GM21723 (cell line): Measurements from ENCODE around the gene ITFG1.
"Not testable (repeated sequence)": the region's sequence is repeated elsewhere in the genome, so short reads cannot be mapped to it uniquely, and the experiment has no call there.

Experiments used
- ATAC-seq: cut with Tn5 transposase; IDR thresholded peaks from one replicate; pipeline ENCODE4 v1.9.1; 2021; ENCODE audit warnings: mild to moderate bottlenecking, moderate library complexity; ENCODE audit not compliant: unreplicated experiment

Gene ITFG1

DNA sequence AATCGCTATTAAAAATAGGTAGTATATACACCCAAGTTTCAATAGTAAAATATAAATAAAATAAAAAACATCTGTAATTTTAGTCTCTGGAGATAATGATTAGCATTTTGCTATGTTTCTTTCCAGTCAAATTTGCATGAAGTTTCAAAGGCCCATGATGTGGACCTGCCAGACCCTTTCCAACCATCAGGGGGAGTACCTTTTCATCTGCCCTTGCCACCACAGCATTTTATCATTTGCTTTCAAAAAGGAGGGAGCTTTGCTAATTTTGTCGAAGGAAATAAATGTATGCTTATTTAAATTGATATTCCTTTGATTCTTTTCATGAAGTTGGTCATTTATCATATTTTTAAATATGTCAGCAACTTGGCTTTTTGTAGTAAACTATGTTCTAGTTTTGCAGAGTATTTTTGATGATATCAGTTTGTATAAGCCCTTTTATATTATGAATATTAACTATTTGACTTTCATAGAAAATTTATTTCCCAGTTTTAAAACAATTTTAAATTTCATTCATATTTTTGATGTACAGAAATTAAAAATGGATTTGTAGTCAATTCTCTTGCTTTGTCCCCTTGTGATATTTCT, 201.9 kb downstream of the ITFG1 start:
- ATAC-seq, result no peak

DNA sequence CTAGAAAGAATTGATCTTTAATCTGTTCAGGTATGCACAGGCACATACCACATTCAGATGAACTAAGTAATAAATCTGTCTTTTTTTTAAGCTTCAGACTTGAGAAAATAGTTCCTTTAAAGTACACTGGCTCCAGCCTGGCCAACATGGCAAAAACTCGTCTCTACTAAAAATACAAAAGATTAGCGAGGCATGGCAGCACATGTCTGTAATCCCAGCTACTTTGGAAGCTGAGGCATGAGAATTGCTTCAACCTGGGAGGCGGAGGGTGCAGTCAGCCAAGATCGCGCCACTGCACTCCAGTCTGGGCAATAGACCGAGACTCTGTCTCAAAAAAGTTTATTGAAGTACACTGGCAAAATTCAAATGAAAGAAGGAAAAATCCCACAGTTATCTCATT, 206.1 kb downstream of the ITFG1 start:
- ATAC-seq, result no peak

DNA sequence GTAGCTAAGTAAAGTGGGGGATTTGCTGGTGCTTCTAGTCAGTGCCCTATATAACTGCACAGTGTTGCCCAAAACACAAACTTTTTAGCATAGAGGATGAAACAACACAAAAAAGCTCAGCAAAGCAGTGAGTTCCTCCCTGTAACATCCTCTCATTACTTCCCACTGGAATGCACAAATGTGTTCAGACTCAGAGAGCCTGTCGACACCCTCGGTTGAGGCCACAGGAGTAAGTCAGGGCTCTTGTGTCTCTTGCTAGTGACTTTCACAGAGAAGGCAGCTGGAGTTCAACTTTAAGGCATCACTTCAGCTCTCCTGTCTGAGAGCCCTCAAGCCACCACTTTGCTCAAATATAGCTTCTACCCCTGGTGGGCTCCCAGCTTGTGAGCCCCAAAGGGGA, 209.9 kb downstream of the ITFG1 start:
- ATAC-seq, result no peak

DNA sequence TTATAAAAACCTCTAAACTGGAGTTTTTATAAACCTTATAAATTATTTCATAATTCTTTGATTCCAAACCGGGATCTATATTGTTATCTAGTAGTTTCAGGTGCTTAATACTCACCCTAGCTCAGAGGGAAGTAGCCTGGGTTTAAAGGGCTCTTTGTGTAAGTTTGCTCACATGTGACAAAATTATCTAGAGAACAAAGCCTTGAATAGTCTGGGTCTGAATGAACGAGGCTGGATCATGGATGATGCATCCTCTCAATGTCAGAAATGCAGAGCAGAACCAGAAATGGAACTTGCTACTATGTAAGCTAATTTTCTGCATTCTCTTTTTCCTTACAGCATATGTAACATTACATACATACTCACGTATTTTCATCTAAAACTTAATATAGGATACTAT, 213.2 kb downstream of the ITFG1 start:
- ATAC-seq, result no peak

DNA sequence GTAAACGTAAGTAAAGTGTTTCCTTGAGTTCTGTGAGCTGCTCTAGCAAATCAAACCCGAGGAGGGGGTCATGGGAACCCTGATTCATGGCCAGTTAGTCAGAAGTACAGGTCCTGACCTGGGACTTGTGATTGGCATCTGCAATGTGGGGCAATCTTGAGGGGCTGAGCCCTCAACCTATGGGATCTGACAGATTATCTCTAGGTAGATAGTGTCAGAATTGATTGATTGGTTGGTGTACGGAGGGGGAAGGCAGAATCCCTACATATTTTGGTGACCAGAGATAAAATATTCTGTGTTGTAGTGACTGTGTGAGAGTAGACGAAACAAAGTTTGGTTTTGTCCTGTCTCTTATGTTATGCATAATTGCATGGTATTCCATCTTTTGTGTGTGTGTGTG, 216.7 kb downstream of the ITFG1 start:
- ATAC-seq, result no peak

DNA sequence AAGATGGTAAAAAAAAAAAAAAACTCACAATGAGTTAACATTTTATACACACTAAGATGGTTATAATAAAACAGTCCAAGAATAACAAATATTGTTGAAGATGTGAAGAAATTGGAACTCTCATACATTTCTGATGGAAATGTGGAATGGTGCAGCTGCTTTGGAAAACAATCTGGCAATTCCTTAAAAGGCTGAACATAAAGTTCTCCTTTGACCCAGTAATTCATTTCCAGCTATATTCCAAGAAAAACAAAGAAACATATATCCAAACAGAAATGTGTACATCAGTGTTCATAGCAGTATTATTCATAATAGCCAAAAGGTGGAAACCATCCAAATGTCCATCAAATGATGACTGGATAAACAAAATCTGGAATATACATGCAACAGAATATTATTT, 219.8 kb downstream of the ITFG1 start:
- ATAC-seq, result no peak

DNA sequence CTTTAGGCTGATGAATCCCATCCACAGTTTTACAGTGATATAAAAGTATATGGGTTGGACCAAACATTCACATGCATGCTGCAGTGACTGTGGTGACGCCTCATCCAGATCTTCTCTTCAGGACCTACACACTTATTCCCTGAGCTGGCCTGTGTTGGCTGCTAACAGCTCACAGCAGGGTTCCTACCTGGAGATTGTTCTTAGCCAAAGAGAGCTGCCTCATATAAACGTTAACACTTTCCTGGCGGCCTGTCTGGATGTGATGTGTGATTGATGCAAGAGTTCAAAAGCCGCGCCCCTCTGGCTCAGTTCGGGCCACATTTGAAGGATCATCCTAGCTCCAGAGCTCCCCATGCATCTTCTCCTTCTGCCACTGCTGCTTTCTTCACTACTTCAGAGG, 224.1 kb downstream of the ITFG1 start:
- no peak for ATAC-seq

DNA sequence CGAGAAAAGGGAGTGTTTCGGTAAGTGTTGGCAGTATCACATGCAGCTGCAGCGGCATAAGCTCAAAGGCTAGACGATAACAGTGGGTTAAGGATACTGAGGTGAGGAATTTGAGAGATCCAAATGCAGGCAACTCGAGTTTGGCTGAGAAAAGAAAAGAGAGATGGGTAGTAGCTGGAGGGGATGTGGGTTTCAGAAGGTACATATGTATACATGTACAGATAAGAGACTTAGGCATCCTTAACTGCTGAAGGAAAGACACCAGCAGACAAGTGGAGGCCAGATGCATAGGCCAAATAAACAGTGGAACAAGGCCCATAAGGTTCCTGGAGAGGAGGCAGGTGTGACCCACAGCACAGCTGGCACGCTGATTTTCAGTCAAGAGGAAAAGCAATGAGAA, 230.6 kb downstream of the ITFG1 start:
- ATAC-seq, result no peak

DNA sequence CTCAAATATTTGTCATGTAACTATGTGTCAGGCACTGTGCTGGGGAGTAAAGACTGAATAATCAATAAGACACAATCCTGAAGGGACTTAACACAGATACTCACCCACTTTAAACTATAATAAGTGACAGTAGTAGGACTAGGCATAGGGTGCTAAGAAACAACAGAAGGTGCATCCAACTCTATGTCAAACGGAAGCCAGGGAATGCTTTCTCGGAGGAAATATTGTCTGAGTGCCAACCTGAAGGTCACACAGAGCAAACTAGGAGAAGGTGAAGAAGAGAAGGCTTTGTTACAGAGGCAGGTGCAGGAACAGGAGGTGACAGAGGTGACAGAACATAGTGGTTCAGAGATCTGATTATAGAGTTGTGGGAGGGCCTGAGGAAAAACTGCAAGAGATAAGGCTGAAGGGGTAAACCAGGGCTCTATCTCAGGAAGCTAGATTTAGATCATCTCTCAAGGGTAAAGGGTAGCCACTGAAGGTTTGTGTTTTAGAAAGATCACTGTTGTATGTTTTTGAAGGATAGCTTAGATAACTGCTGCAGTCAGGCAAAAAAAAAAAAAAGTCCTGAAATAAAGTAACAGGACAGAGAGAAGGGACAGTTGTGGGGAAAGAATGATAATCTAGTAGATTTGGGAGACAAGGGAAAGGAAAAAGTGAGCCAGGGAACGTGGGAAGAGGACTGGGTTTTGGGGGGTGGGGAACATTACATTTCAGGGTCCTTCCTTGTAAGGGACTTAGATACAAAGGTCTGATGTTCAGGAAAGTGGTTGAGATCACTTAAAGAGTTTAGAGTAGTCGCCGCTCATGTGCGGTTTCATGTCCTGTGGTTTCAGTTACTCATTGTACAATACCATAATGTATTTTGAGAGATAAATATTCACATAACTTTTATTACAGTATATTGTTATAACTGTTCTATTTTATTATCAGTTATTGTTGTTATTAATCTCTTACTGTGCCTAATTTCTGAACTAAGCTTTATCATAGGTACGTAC, 231.5 kb downstream of the ITFG1 start:
- no peak for ATAC-seq

DNA sequence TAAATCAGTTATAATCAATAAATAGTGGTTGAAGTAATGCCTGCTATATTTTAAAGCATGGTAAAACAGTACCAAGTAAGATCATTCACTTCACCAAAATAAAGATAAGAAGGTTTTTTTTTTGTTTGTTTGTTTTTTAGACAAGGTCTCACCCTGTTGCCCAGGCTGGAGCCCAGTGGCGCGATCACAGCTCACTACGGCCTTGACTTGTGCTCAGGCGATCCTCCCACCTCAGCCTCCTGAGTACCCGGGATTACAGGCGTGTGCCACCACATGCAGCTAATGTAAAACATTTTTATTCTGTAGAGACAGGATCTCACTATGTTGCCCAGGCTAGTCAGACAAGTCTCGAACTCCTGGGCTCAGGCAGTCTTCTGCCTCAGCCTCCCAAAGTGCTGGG, 232.6 kb downstream of the ITFG1 start:
- ATAC-seq, result no peak

DNA sequence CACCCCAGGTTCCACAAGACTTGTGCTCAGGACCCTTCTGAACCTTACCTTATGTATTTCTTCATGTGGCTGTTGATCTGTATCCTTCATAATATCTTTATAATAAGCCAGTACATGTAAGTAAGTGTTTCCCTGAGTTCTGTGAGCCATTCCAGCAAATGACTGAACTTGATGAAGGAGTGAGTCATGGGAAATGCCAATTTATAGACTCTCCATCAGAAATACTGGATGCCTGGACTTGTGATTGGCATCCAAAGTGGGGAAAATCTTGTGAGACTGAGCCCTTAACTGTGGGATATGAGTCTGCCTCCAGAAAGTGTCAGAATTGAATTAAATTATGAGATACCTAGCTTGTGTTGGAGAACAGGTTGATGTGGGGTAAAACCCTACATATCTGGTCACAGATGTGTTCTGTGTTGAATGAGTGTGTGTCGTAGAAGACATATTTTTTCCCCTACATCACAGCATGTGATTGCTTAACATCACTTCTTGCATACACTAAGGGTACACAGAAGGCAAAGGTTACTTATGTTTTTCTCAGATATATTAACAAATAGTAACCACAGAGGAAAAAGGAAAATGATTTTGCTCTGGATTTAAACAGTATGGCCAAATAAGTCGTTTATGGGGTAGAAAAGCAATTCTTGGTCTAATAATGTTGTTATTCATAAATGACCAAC, 247.0 kb downstream of the ITFG1 start:
- no peak for ATAC-seq

DNA sequence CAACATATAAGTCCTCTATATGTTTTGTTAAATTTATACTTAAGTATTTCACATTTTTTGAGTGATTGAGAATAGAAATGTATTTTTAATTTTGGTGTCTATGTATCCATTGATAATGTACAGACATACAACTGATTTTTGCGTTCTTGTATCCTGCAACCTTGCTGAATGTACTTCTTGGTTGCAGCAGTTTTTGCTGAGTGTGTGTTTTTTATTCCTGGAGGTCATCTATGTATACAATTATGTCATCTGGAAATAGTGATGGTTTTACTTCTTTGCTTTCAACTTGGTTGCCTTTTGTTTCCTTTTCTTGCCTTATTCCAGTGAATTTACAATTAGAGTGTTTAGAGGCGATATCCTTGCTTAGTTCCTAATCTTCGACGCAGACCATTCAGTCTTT, 249.6 kb downstream of the ITFG1 start:
- no peak for ATAC-seq

DNA sequence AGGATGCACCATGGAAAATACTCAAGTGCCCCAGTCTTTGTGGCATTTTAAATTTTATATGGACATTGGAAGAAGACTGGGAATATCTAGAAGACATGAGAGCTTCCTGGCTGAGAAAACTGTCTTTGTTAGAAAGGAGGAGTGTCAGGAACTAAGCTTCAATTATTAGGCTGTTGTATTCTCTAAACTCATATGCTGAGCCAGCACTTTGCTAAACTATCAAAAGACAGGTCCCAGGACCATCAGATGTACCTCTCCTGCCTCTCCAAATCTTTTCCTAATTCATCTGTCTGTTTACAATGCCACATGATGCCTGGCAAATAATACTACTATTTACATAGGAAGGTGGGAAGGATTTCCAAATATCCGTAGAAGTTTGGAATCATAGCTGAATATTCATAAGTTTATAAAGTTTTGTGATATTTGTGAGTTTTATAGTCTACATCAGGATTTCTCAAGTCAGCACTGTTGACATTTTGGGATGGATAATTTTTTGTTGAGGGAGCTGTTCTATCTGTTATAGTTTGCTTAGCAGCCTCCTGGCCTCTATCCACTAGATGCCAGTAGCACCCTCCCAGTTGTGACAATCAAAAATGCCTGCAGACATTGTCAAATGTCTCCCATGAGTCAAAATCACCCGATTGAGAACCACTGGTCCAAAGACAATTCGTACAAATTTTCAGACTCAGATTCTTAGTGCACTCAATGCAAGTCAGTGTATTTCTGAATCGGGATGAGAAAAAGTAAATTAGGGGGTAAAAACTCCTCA, 255.9 kb downstream of the ITFG1 start:
- no peak for ATAC-seq

DNA sequence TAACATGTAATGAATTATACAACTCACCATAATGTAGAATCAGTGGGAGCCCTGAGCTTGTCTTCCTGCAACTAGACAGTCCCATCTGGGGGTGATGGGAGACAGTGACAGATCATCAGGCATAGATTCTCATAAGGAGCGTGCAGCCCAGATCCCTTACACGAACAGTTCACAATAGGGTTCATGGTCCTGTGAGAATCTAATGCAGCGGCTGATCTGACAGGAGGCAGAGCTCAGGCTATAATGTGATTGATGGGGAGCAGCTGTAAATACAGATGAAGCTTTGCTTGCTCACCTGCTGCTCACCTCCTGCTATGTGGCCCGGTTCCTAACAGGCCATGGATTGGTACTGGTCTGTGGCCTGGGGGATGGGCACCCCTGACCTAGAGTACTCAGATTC, 257.4 kb downstream of the ITFG1 start:
- not testable (repeated sequence) for ATAC-seq

DNA sequence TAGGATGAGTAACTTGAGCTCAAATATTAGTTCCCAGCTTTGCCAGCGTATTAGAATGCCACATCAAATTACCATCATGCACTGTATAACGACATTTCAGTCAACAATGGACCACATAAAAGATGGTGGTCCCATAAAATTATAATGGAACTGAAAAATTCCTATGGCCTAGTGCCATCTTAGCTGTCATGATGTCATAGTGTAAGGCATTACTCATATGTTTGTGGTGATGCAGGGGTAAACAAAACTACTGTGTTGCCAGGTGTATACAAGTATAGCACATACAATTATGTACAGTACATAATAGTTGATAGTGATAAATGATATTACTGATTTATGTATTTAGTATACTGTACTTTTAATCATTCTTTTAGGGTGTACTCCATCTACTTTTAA, 262.7 kb downstream of the ITFG1 start:
- no peak for ATAC-seq

DNA sequence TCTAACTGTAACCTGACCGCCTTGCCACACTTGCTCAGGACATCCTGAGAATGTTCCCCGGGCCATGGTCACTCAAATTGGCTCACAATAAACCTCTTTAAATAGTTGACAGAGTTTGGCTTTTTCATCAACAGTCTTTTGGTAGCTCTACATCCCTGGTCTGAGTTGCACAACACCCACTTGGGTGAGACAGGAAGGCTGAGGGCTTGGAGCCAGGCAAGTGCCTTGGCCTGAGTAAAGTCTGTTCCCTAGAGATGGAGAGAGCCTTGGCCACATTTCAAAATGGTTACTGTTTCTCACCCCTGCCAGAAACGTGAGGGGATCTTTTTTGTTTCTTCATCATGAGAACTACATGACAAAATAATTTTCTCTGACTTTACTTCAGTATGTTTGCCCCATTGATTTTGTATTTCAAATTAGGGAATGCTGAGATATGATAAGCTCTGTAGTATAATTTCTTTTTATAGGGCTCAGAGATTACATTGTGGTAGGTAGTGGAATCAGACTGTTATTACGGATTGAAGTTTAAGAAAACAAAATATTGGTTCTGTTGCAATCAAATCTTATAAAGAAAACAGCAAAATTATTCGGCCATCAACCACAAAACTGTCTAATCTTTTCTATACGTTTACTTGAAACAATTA, 263.2 kb downstream of the ITFG1 start:
- no peak for ATAC-seq

DNA sequence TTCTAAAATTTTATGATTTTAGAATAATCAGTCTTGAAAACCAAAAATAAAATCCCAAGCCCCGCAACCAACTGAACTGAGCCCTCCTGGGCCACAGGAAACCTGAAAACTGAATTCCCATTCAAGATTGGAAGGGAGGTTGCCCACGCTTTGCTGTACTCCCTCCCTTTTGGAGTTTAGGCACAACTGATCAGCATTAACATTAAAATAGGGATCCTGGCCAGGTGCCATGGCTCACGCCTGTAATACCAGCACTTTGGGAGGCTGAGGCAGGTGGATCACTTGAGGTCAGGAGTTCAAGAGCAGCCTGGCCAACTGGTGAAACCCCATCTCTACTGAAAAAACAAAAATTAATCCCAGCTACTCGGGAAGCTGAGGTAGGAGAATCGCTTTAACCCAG, 264.4 kb downstream of the ITFG1 start:
- no peak for ATAC-seq

DNA sequence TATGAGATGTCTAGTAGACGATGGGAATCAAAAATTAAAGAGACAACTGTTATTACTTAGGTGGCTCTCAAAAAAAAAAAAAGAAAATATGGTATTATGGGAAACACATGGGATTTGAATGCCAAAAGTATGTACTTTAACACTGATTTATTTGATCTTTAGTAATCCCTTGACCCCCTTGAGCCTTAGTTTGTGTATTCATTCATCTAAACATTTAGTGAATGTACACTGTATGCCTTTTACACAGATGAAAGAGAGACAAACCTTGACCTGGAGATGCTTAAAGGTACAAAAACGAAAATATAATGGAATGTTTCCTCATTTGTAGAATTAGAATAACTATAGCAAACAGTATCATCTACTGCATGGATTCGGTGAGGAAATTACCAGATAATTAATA, 278.5 kb downstream of the ITFG1 start:
- ATAC-seq, result no peak

DNA sequence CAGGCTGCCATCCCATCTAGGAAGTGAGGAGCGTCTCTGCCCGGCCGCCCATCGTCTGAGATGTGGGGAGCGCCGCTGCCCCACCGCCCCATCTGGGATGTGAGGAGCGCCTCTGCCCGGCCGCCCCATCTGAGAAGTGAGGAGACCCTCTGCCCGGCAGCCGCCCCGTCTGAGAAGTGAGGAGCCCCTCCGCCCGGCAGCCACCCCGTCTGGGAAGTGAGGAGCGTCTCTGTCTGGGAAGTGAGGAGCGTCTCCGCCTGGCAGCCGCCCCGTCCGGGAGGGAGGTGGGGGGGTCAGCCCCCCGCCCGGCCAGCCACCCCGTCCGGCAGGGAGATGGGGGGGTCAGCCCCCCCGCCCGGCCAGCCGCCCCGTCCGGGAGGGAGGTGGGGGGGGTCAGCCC, 279.8 kb downstream of the ITFG1 start:
- not testable (repeated sequence) for ATAC-seq

DNA sequence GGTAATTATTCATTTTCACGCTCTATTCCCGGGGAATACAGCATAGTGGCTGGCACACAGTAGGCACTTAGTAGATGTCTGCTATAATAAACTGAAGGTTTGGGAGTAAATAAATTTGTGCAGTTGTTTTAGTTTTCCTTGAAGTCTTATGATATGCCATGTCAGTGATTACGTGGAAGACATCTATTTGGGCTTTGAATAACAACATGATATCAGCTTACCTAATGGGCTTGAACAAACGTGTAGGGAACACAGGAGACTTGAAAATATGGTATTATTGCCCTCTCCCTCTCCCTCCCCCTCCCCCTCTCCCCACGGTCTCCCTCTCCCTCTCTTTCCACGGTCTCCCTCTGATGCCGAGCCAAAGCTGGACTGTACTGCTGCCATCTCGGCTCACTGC, 280.8 kb downstream of the ITFG1 start:
- ATAC-seq, result no peak

DNA sequence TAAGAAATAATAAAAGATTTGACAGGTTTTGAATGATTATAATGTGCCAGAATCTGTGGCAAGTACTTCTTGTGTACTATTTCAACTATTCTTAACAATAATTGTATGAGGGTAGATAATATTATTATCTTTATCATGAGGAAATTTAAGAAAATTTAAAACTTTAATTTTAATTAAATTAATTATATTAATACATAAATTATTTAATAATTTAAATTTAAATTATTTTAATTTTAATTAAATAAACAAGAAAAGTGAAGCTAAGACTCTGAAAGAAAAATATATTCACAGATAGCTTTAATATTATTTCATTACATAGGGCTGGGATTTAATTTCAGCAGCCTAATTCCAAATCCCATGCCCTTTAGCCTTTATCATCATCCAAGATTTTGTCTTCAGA, 285.7 kb downstream of the ITFG1 start:
- no peak for ATAC-seq
